HG03159 (cell line): ENCODE results near the gene AJUBA.
"Not testable (repeated sequence)": the region's sequence is repeated elsewhere in the genome, so short reads cannot be mapped to it uniquely, and the experiment has no call there.

Source experiments
- ATAC-seq: cut with Tn5 transposase; IDR thresholded peaks from one replicate; pipeline ENCODE4 v1.9.1; 2021; ENCODE audit warnings: mild to moderate bottlenecking, moderate library complexity; ENCODE audit not compliant: unreplicated experiment

AJUBA gene

DNA sequence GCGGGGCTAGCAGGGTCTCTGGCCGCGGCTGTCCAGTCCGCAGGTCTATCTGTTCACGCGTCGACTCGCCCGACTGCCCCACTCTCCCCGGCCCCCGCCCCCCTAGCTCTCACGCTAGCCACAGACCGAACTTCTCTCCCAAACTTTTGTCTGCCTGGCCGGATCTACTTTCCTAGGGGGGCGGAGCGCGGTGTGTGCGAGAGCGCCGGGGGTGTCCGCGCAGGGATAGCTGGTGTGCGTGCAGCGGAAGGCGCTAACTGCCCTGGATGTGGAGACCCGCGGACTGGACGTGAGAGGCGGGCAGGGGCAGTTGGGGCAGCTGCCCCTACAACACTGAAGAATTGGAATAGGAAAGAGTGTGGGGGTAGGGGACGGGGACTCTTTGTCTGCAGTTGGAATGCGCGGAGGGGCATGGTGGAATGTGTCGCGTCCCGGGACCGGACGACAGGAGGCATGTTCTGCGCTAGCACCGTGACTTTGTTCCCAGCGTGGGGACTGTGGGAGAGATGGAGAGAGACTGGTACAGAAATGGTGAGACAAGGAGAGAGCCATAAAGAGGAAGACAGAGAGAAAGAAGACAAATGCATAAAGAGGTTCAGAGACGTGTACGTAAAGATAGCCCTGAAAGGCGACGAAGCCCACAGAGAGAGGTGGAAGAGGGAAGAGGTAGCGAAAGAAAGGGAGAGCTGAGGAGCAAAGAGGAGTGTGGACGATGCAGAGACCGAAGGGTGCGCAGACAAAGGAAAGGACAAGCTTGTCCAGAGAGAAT, at the start of gene AJUBA:
TSS of gene AJUBA (minus strand) at position 75 of the 769 bp plus-strand sequence. CDS start 285 bp downstream, outside the sequence.
- ATAC-seq, result no peak

DNA sequence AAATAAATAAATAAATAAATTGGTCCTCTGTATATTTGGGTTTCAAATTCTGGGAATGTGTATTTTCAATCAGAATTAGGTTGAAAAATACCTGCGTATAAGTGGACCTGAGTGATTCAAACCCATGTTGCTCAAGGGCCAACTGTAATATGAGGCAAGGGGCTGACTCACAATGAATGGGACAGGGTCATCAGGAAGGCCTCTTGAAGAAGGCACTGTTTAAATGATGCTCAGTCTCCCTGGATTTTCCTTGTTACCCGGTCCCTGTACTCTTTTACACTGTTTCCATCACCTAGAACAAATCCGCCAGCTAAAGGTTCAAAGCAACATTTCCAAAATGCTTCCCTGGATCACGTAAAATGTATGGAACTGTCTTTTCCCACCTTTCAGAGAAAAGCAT, 48.6 kb upstream of the AJUBA start:
- ATAC-seq, result no peak

DNA sequence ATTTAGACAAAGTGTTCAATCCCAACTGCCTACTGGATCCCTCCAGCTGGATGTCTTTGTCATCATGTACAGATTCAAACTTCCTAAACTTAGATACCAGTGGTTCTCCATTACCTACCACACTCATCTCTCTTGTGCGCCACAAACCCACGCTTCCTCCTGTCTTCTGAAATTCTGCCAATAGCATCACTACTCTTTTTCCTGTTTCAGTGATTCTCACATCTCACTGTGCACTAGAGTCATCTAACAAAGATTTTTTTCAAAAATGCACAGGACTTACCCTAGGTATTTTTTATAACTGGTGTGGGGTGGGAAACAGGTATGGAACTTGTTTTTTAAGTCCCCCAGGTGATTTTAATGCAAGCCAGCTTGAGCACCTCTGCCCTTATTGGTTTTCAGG, 46.4 kb upstream of the AJUBA start:
- no peak for ATAC-seq

DNA sequence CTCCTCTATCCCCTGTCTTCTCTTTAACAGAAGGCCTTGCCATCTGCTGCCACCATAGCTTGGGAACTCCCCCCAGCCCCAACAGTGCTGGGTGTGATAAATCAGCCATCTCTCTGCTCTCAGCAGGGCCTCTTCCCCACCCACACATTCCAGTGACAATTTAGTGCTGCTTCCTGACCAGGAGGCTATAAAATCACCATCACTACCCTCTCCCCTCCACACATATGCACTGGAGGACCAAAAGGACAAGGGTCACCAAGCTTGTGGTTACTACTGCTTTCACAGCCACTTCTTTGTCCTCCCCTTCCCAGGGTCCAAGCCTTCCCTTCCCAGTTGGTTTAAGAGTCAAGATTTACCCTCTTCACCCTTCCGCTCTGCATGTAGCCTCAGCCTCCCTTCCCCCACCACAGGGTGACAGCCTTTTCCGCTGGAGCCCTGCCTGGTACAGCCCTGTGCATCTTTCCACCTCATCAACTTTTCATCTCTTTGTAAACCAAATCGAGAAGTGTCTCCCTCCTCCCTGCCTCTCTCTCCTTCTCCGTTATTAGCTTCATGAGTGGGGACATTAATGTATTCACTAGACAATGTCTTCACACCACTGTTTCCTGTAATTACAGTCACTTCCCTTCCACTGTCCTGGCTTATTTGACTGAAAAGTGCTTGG, 42.9 kb upstream of the AJUBA start:
- no peak for ATAC-seq

DNA sequence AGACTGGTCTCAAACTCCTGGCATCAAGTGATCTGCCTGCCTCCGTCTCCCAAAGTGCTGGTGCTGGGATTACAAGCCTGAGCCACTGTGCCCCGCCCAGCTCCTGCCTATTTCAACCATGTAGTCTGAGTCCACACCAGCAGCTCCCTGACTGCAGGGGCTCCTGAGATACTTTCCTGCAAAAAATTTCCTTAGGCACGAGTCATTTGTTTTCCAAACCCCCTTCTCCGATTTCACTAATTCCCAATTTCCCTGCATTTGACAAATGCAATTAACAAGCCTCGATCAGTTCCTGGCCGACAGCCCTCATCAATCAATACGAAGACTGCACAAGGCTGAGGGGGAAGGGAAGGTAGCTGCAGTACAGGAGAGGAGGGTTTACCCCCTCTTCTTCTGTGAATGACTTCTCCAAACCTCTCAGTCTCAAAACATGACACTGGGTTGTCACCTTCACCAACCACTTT, 42.3 kb upstream of the AJUBA start:
- ATAC-seq, result no peak

DNA sequence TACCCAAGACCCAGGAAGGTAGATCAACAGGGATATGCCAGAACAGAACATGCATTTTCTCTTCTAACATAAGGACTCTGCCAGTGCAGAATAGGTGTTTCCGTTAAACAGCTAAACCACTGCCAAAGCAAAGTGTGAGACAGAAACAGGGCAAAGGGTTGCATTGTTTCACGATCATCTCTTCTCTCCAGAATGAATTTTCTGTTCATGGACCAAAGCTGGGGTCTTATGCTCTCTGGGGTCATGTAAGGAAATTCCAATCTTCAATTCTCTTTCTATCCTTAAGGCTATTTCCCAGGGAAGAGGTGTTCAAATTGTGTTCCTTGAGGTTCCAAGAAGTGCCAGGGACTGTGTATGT, 41.4 kb upstream of the AJUBA start:
- ATAC-seq, result no peak

DNA sequence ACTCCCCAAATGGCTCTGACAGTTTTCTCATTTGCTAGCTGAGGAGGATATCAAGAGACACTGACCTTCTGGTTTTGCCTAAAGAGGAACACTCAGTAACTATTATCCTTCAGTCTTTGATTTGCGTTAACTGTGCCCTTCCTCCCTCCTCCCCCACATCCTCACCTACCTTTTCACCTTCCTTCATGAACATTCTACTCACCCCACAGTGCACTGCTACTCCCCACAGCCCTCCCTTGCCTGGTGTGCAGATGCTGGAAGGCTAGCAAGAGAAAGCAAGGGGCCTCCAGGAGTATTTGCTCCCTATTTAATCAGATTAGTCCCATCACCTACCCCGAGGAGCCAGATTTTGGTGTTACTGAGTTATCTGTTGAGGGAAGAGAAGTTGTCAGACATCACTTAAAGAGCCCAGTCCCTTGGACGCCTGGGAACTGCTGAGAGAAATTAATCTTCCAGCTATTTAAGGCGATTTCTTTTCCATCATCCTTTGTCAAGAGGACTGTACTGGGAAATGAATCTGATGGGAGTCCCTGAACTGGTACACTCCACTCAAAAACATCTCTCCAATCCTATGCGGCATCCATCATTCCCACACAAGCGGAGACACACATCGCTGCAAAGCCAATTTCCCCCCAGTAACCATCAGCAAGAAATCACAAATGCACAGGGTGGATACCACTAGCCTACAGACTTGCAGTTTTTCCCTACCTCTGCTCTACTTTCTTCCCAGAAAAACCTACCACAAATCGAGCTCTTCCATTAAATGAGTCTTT, 40.9 kb upstream of the AJUBA start:
- ATAC-seq, result no peak

DNA sequence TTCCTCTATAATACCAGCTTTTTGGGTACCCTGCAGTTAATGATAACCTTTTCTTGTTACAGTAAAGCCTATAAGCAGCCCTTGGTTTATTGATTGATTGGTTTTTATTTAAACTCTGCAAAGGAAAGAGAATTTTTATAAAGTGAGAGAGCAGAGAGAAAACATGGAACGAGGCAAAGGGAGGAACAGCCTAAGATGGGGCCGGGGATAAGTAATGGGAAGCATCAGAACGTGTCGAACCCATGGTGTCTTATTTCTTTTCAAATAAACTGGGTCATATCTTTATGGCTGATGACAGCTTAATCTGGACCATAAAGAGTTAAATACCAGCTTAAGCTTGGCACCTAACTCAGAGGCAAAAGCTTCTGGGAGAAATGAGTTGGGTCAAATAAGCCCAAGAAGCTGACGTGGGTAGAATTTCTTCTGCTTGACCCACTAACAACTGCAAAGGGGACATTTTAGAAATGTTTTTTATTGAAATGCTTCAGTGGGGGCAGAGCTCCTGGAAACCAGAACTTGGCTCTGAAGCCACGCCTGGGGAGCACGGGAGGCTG, 39.6 kb upstream of the AJUBA start:
- ATAC-seq, result no peak

DNA sequence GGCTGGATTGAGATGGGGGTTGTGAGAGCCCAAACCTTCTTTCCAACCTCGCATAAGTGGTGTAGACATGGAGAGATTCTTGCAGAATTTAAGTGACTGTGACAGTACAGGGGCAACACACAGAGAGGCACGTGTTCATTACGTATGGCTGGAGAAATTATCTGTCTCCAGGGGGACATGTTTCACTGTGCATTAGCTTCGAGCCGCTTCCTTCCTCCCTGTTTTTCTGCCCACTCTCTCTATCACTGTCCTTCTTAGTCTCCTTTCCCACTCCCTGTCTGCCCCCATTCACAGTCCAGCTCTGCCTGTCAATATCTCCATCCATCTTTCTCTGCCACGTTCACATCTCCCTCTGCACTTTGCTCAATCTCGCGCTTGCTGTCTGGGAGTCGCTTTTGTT, 39.1 kb upstream of the AJUBA start:
- ATAC-seq, result no peak

DNA sequence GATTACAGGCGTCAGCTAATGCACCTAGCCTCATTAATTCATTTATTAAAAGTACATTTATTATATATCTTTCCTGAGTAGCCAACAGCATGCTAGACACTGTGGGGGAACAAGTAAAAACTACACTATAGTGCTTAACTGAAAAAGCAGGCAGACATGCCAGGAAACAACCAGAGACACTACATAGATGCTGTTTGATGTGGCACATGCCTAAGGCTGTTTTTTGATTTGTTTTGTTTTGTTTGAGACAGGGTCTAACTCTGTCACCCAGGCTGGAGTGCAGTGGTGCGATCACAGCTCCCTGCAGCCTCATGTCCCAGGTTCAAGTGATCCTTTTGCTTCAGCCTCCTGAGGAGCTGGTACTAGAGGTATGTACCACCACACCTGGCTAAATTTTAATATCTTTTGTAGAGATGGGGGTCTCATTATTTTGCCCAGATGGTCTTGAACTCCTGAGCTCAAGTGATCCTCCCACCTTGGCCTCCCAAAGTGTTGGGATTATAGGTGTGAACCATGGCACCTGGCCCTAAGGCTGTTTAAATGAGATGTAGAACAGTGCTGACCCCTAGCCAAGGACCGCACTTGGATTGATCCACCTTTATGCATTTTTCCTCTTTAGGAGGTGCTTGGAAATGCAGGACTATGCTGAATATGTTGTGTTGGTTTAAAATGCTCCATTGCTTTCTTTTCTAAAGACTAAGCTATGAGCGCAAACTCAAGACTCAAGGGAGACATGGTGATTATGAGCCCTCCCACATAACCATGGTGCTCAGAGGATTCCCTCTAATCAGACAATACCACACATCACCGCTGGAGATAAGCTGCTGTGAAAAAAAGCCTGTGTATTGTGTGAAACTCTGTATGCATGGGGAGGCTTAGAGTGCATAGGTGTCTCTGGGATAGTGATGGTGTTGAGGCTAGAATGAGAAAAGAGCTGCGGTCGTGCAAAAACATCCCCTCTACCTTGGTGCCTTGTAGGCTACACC, 38.1 kb upstream of the AJUBA start:
- ATAC-seq, result no peak

DNA sequence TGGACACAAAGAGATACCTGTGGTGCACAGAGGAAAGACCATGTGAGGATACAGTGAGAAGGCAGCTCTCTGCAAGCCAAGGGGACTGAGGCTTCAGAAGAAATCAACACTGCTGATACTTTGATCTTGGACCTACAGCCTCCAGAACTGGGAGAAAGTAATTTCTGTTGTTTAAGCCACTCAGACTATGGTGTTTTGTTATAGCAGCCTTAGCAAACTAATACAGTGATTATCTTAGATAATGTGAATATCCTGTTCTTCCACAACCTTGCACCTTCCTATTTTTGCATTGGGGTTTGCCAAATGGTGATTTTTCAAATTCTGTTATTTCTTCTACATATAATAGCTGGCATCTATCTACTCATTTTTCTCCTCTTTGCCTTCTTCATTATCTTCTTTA, 35.8 kb upstream of the AJUBA start:
- ATAC-seq, result no peak

DNA sequence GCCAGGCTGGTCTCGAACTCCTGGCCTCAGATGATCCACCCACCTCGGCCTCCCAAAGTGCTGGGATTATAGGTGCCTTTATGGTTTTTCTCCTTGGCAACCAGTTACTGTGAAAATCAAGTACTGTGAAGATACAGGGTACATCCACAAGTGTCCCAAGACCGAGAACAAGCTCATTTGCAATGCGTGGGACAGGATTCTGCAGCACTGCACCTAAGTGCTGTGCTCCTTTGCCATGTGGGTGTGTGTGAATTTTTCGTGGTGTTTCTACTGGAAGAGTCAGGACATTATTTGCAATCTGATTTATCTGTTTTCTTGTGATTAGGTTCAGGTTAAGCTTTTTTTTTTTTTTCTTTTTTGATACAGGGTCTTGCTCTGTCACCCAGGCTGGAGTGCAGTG, 34.7 kb upstream of the AJUBA start:
- no peak for ATAC-seq

DNA sequence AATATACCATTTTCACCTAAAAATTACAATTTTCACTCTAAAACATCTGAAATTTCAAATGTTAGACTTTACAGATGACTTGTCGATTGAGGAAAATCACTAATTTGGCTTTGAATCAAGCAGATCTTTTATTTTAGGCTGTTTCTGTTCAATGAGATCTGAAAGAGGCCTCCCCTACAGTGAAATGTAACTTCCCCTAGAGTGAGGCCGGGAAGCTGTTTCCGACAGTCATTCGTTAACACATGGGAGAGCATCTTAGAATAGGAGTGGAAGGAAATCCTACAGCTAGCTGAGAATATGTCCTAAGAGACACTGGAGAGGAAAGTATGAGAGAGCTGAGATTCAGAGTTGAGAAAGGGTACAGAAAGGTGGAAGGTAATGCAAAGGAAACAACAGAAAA, 33.3 kb upstream of the AJUBA start:
- no peak for ATAC-seq

DNA sequence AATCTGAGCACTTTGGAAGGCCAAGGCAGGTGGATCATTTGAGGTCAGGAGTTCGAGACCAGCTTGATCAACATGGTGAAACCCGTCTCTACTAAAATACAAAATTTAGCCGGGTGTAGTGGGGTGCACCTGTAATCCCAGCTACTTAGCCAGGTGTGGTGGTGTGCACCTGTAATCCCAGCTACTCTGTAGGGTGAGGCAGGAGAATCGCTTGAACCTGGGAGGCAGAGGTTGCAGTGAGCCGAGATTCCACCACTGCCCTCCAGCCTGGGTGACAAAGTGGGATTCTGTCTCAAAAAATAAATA, 31.4 kb upstream of the AJUBA start:
- ATAC-seq, result not testable (repeated sequence)

DNA sequence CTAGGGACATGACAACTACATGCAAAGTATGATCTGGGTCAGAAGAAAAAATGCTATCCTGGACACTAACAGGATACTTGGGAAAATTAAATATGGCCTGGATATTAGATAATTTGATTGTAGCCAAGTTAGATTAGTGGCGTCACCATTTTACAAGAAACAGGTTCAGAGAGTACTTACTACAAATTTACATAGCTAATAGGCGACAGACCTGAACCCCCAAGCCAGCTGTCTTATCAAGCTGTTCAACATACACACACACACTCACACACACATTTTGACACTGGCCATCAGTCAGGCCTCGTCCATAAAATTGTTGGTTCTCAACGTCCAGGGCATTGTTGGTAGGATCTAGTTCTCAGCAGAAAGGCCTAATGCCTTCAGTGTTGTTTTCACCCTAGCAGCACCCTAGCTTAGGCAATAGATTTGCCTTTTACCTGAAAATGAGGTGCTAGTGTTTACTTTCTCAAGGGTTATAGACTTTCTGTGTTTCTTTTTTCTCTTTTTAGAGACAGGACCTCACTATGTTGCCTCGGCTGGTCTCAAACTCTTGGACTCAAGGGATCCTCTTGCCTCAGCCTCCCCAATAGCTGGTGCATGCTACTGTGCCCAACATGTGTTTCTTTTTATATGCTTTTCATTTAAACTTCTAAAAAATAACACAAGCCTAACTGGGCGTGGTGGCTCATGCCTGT, 30.9 kb upstream of the AJUBA start:
- no peak for ATAC-seq

DNA sequence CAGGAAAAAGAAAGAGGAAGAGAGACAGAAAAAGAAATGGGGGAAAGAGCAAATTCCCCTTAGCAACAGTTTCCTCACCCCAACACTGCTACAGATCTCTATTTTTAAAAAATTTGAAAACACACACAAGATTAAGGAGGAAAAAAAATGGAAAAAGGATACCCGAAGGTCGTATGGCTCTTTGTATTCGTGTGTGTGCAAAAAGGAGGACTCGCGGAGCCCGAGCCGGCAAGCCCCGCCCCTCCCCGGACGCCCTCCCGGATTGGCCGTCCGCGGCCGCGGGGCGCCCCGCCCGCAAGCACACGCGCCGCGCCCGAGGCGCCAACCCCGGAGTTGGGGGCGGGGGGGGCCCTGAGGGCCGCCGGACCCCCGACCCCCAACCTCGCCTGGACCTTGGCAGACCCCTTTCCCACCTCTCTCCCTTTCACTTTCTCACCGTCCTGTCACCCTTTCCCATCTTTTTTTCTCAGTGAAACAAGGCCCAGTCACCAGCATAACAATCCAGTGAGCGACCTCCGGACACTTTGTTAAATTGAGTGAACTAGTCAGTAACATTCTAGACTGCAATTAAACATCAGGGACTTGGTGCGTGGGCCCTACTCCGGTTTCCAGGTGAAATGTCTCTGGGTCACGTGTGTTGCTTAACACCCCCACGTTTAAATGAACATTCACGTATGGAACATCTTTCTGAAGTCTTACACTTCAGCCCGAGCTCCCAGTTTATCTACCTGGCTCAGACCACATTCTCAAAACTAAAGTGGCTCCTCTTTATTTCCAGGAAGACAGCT, 27.8 kb upstream of the AJUBA start, which contains the start of gene C14orf93:
TSS of gene C14orf93 (minus strand) at position 205 of the 788 bp plus-strand sequence. CDS start 11,120 bp downstream, outside the sequence.
- no peak for ATAC-seq

DNA sequence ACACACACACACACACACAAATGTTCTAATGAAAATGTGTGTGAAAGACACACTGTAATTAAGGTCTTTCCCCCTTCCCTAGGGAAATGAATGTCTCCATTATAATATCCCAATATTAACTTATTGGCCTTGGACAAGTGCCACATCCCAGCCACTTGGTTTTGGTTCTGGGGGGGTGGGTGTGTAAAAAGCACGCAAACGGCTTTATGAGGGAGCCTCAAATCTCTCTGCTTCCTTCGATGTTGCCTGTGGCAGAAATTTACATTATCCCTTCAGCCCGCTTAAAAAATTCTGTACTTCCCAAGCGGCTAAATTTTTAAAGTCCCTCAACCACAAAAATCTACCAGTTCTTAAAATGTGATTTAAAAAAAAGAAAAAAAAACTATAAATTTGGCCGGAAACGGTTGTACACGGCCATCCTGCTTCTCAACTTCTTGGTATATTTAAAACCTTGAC, 27.2 kb upstream of the AJUBA start:
- ATAC-seq, result no peak

DNA sequence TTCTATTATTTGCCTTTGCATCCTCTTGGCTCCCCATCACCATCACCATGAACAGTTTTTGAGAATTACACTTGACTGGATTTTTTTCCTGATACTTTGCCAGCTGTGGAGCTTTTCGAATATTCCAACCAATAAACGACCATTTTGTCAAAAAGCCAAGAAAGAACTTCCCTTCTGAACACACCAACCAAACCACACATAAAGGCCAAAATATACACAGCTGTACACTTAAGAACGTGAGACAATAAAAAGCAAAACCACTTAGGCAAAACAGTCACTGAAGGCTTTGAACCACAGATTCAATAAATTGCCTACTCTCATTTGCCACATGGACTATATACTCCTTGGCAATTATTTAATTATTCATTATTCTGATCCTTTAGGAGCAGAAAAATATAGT, 26.5 kb upstream of the AJUBA start:
- ATAC-seq, result no peak
